HG03469 (cell line): Measurements from ENCODE around the gene ARMC3.
"Not testable (repeated sequence)": the region's sequence is repeated elsewhere in the genome, so short reads cannot be mapped to it uniquely, and the experiment has no call there.

ENCODE experiments used
- ATAC-seq: cut with Tn5 transposase; IDR thresholded peaks from one replicate; pipeline ENCODE4 v1.9.1; 2021; ENCODE audit warnings: mild to moderate bottlenecking, moderate library complexity, moderate number of reproducible peaks; ENCODE audit not compliant: unreplicated experiment

ARMC3 gene

DNA sequence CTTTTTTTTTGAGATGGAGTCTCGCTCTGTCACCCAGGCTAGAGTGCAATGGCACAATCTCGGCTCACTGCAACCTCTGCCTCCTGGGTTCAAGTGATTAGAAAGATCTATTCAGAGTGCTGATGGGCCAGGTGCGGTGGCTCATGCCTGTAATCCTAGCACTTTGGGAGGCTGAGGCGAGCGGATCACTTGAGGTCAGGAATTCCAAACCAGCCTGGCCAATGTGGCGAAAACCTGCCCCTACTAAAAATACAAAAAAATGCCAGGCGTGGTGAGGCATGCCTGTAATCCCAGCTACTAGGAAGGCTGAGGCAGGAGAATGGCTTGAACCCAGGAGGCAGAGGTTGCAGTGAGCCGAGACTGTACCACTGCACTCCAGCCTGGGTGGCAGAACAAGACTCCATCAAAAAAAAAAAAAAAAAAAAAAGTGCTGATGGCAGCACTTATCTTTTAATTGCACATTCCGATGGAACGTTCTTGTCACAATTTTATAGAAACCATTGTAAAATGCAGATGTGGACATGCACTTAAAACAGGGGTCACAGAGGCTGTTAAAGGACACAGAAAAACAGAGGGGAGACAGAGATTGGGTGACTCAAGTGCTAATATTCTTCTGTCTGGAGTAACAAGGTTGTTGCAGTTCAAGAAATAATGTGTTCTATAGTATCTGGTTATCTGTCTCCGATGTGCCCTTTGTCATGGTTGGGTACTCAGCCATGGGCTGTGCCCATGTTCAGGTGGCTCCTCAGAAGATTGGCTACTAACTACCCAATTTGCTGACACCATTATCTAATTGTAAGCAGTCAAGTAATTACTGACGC, 142.4 kb downstream of the ARMC3 start:
- ATAC-seq, result peak; percentile 10

DNA sequence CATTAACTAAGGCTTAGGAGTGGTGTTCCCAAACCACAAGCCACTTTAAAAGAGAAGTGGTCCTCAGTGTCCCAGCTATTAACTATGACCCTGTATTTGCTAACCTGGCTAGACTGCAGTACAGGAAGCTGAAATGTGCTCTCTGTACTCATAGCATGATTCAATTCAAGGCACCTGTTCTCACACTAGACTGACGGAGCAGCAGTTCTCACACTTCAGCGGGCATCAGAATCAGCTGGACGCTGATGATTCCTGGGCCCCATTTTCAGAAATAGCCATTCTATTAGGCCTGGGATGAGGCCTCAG, 143.0 kb downstream of the ARMC3 start:
- ATAC-seq, result peak; percentile 46

DNA sequence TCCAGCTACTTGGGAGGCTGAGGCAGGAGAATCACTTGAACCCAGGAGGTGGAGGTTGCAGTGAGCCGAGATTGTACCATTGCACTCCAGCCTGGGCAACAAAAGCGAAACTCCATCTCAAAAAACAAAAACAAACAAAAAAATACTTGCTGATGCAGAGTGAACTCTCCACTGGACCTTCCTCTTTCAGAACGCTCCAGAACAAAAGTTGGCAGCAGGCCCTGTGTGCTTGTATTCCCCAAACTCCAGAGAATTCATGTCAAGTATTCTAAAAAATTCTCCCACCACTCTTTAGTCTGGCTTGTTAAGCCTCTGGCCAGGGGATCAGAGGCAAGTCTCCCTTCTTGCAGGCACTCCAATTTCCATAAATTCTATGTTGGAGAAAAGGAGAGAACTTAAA, 144.7 kb downstream of the ARMC3 start:
- not testable (repeated sequence) for ATAC-seq

DNA sequence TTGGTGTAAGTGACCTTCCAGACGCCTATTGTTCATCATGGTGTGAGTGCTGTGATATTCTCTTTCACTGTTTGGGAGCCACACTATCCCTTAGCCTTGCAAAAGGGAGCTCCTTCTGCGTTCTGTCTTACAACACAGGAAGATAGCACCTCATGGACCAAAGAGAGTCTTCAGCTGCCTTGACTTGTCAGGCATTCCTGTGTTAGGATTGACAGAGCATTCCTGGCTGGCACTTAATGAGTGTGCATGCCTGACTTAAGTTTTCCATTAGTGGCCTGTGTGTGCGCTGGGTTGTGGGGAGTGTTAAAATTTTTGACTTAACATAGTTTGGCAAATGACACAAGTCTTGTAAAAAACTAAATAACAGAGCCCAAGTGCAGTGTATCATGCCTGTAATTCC, 145.7 kb downstream of the ARMC3 start:
- ATAC-seq, result no peak

DNA sequence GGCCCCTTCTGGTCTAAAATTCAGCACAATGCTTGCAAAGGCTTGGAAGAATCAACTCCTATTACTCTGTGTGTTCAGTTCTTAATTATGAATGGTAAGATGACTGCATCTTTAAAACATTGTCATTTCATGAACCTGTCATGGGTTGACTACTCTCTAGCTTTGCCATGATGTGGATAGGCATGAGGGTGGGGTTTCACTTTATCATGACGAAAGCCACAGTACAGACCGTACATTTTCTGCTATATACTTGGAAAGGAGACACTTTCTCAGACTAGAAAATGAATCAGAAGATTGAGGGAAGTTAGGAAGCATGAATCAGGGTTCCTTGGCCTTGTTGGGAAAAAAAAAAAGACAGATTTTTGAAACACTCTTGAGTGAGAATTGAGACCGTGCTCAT, 147.8 kb downstream of the ARMC3 start:
- no peak for ATAC-seq

DNA sequence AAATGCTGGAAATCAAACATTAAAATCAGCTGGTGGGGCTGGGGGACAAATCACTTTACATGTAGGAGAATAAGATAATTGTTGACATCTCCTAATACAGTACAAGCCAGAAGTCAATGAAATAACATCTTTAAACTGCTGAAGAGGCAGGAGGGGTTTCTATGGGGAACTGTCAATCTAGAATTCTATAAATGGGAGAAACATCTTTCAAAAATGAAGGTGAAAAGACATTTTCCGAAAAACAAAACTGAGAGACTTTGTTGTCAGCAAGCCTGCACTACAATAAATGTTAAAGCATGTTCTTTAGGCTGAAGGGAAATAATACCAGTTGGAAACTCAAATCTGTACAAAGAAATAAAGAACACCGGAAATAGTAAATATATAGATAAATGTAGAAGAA, 150.3 kb downstream of the ARMC3 start:
- ATAC-seq, result no peak

DNA sequence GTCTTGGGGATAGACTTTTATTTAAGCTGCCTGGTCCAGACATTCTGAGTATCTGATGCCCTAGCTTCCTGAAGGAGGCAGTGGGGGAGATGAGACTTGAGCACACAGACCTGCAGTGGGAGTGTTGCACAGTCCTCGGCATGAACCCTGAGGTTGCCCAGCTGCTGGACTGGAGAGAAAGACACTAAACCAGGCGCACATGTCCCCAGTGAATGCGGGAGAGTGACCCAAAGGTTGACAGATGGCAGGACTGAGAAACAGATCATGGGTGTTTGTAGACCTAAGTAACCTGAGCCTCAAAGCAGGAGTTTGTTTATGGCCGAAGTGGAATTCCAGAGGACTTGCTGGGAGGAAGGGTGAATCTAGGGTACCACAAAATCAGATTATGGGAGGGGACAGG, 151.8 kb downstream of the ARMC3 start:
- no peak for ATAC-seq

DNA sequence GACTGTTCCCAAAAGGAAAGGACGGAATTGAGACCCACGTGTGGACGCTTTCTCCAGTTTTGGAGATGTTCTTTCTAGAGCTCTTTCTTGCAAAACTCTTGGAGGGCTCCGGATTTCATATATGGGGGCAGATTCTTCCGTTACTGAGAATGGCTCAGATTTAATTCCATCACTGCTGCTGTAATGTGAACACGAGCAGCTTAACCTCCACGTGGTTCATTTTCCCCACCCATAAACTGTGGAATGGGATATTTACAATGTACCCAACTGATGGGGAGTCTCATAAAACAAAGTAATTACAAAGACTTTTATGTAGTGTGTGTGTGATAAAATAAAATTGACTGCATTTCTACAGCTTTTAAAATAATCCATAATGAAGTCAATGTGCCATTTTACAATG, 152.4 kb downstream of the ARMC3 start:
- no peak for ATAC-seq

DNA sequence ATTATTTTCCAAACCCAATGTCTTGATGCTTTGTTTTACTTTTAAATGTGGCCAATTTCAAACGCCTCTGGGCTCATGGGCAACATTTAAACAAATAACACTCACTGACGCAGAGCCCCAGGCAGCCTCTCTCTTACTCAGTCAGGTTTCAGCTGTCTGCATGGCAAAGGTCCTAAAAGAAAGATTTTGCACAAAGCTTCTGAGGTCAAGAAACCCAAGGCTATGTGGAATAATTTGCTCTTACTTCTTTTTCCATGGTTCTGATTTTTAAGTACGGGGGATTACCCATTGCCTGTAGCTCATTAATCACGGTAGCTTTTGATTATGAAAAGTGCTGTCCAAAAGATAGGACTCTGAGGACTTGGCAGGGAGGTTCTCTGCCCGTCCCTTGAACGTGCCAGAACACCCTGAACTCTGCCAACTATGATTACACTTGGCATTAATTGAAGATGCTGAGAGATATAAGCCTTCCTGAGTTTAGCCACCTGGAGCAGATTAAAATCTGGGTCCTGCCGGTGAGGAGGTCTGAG, 153.4 kb downstream of the ARMC3 start:
- no peak for ATAC-seq

DNA sequence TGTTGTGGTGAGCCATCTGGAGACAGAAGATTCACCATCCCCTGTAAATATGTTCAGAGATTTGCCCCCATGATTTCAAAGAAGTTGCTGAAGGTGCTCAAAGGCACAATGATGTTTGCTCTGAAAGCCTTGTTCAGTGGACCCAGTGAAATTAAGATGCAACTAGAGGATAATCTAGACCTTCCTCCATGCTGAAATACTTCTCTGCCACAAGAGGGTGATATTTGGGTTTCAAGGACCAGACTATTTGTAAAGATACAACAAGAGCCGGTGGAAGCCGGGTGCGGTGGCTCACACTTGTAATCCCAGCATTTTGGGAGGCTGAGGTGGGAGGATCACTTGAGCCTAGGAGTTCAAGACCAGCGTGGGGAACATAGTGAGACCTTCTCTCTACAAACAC, 154.0 kb downstream of the ARMC3 start:
- ATAC-seq, result no peak
